ENCODE data around the gene VOPP1.

VOPP1 gene

DNA sequence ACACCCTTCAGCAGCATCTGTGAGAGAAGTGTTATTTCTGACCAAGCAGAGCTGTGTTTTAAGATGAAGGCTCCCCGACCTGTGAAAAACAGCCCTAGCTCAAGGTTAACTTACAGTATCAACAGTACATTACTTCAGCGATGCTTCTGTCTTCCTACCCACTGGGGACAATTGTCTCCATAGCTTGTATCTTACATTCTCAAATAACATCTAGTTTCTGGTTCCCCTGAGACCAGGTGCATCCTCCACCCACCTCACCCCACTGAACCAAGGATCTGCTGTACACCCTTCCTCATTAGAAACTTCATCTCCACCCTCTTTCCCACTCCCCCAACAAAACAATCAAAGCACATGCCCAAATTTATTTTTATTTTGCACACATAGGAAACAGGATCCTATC lies 102.0 kb downstream of the VOPP1 start:
- no peak overlapping the region for H3K4me3 ChIP-seq (ENCODE audit: low read depth, low read length)
- no peak for TF ChIP-seq CTCF (IDR thresholded peaks at IDR 0.05; ENCODE audit: low read depth, low read length, missing control alignments)
- DNase-seq (ENCODE audit: low read depth), result no peak

DNA sequence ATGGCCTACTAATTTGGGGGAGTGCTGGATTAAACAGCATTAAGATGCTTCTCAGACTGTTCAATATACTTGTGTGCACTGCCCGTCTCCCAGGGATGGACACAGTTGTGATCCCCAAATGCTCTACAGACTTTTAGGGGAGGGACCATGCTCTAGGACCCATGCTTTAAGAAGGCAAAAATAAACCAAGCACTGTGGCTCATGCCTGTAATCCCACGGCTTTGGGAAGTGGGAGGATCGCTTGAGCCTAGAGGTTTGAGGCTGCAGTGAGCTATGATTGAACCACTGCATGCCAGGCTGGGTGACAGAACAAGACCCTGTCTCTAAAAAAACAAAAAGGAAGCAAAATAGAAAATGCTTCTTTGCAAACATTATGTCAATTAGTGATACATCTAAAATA lies 102.6 kb downstream of the VOPP1 start:
- H3K4me3 ChIP-seq (ENCODE audit: low read depth, low read length), result no peak overlapping the region
- TF ChIP-seq CTCF (IDR thresholded peaks at IDR 0.05; ENCODE audit: low read depth, low read length, missing control alignments), result no peak
- no peak for DNase-seq (ENCODE audit: low read depth)

- TF ChIP-seq CTCF (IDR thresholded peaks at IDR 0.05; ENCODE audit: low read depth, low read length, missing control alignments), result no peak
- DNase-seq (ENCODE audit: low read depth), result no peak
Measured at GRCh38 chr7:55469271-55469681, 103.0 kb downstream of the VOPP1 start.

DNA sequence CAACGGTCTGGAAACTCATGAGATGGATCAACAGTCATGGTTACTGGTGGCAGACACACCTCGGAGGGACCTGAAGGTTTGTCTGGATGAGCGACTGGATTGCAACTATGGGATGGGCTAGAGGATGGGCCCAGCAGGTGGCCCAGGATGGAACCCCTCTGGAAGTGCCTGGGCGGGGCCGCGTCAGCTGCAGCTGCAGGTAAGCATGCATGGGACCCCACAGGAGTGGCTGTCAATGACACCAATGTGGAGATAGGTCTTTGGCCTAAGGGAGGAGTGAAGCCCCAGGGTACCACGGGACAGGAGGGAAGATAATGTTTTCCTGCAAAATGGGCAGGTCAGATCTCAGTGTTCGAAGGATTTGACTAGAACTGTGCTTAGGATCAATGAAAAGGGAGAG lies 103.8 kb downstream of the VOPP1 start:
- DNase-seq (ENCODE audit: low read depth), result no peak
- no peak overlapping the region for H3K4me3 ChIP-seq (ENCODE audit: low read depth, low read length)
- TF ChIP-seq CTCF (IDR thresholded peaks at IDR 0.05; ENCODE audit: low read depth, low read length, missing control alignments), result no peak

More at GRCh38 chr7:55469271-55469681, 103.0 kb downstream of the VOPP1 start:
- H3K4me3 ChIP-seq (ENCODE audit: low read depth, low read length), result no peak overlapping the region

GRCh38 chr7:55467047-55467593 lies 105.2 kb downstream of the VOPP1 start:
- no peak for TF ChIP-seq CTCF (IDR thresholded peaks at IDR 0.05; ENCODE audit: low read depth, low read length, missing control alignments)
- no peak for DNase-seq (ENCODE audit: low read depth)

GRCh38 chr7:55465691-55466090 lies 106.6 kb downstream of the VOPP1 start:
- no peak for DNase-seq (ENCODE audit: low read depth)
- H3K4me3 ChIP-seq (ENCODE audit: low read depth, low read length), result no peak overlapping the region
- no peak for TF ChIP-seq CTCF (IDR thresholded peaks at IDR 0.05; ENCODE audit: low read depth, low read length, missing control alignments)

More at GRCh38 chr7:55467047-55467593, 105.2 kb downstream of the VOPP1 start:
- no peak overlapping the region for H3K4me3 ChIP-seq (ENCODE audit: low read depth, low read length)

GRCh38 chr7:55464422-55464821 lies 107.9 kb downstream of the VOPP1 start:
- H3K4me3 ChIP-seq (ENCODE audit: low read depth, low read length), result no peak overlapping the region
- DNase-seq (ENCODE audit: low read depth), result no peak
- no peak for TF ChIP-seq CTCF (IDR thresholded peaks at IDR 0.05; ENCODE audit: low read depth, low read length, missing control alignments)
